Amniotic stem cell (primary cell): ENCODE measurements around the gene YEATS2.
"Not testable (repeated sequence)": the region's sequence is repeated elsewhere in the genome, so short reads cannot be mapped to it uniquely, and the experiment has no call there.

Source experiments
- DNase-seq: peaks from one replicate; lab custom pipeline; 2025; lab: John Stamatoyannopoulos, UW

Gene YEATS2

GRCh38 chr3:183697610-183698317, at the start of gene YEATS2:
YEATS2 (plus strand) TSS chr3:183697797; CDS start chr3:183715163, 17,366 bp downstream.
- DNase-seq, result no peak

GRCh38 chr3:183650554-183650953, 47.0 kb upstream of the YEATS2 start:
- DNase-seq, result peak; percentile 31

GRCh38 chr3:183653209-183654064, 44.2 kb upstream of the YEATS2 start:
- no peak for DNase-seq

- no peak for DNase-seq
These were observed 42.9 kb upstream of the YEATS2 start for GRCh38 chr3:183654727-183655126.

- DNase-seq, result no peak
These were observed 35.5 kb upstream of the YEATS2 start for GRCh38 chr3:183662099-183662498.

- DNase-seq, result peak; percentile 86
These were observed 32.6 kb upstream of the YEATS2 start for GRCh38 chr3:183664913-183665381.

- DNase-seq, result no peak
These were observed 17.5 kb upstream of the YEATS2 start for GRCh38 chr3:183680061-183680460.

- no peak for DNase-seq
These were observed 9.9 kb upstream of the YEATS2 start for GRCh38 chr3:183687705-183688104.

- DNase-seq, result no peak
These were observed 8.7 kb upstream of the YEATS2 start for GRCh38 chr3:183688874-183689273.

- DNase-seq, result not testable (repeated sequence)
These were observed 8.0 kb upstream of the YEATS2 start for GRCh38 chr3:183689621-183690020.

GRCh38 chr3:183690402-183690995, 7.1 kb upstream of the YEATS2 start:
- DNase-seq, result no peak

- DNase-seq, result no peak
These were observed 5.2 kb upstream of the YEATS2 start for GRCh38 chr3:183692436-183692835.

- no peak for DNase-seq
These were observed 1.8 kb upstream of the YEATS2 start for GRCh38 chr3:183695569-183696364.

GRCh38 chr3:183697123-183697609, 431 bp upstream of the YEATS2 start:
- no peak for DNase-seq

GRCh38 chr3:183698318-183698751, 738 bp downstream of the YEATS2 start:
- DNase-seq, result no peak

GRCh38 chr3:183698756-183699155, 1.2 kb downstream of the YEATS2 start:
- DNase-seq, result no peak

- DNase-seq, result no peak
These were observed 1.8 kb downstream of the YEATS2 start for GRCh38 chr3:183699238-183699947.

- no peak for DNase-seq
These were observed 4.1 kb downstream of the YEATS2 start for GRCh38 chr3:183701744-183702143.

GRCh38 chr3:183703892-183704291, 6.3 kb downstream of the YEATS2 start:
- DNase-seq, result not testable (repeated sequence)

- no peak for DNase-seq
These were observed 12.6 kb downstream of the YEATS2 start for GRCh38 chr3:183710231-183710630.

GRCh38 chr3:183711516-183711915, 13.9 kb downstream of the YEATS2 start:
- DNase-seq, result no peak
